Psoas muscle (tissue), 8 donors: ENCODE results near the gene STRBP. TPM values are rescaled to one million over a fixed set of nuclear protein-coding genes. Genes with fewer than 3 reads are reported as not detected.

ENCODE experiments used
- ATAC-seq, 4 donors: fragments of 200-7000 bp; cut with Tn5 transposase; one replicate each; pipeline ENCODE4 v1.9.1; 2020; ENCODE audit warnings: moderate library complexity in 3 of 4, mild to moderate bottlenecking in 2 of 4
- DNase-seq, 2 donors: peaks; one replicate each; pipeline ENCODE4 v3.0.0-alpha.2; 2020
- H3K27ac ChIP-seq: fragments of 200-600 bp; one replicate; pipeline ENCODE4 v1.8.0; 2022
- H3K27me3 ChIP-seq, 3 donors: fragments of 200-600 bp in 1 of 3; one replicate each; pipeline versions ENCODE4 v1.6.1 to v1.8.0; 2013 to 2022; ENCODE audit warnings: low read length in 2 of 3, mild to moderate bottlenecking in 2 of 3, moderate library complexity in 1 of 3; ENCODE audit not compliant: insufficient read depth in 3 of 3
- H3K36me3 ChIP-seq, 2 donors: fragments of 200-600 bp in 1 of 2; one replicate each; pipeline versions ENCODE4 v1.6.1 to v1.8.0; 2013 to 2022; ENCODE audit warnings: low read depth in 1 of 2, mild to moderate bottlenecking in 1 of 2, moderate library complexity in 1 of 2; ENCODE audit not compliant: insufficient read depth in 1 of 2
- H3K4me1 ChIP-seq: fragments of 200-600 bp; one replicate; pipeline ENCODE4 v1.8.0; 2022
- H3K4me3 ChIP-seq: fragments of 200-600 bp; one replicate; pipeline ENCODE4 v1.8.0; 2022; ENCODE audit warnings: mild to moderate bottlenecking
- H3K9me3 ChIP-seq: fragments of 200-600 bp; one replicate; pipeline ENCODE4 v1.8.0; 2022
- WGBS, 3 donors: extraction: QIAGEN DNeasy Blood & Tissue Kit; methylation state at CpG; one replicate each; pipeline versions ENCODE4 v1.1.6 to v1.1.7; 2013; 5-methylcytosine and 5-hydroxymethylcytosine counted together
- intact Hi-C, 2 donors: fragments of 100-400 bp; cut with DNase I; formaldehyde crosslinking; loops; one replicate each; pipeline versions ENCODE4 v1.11.0 to v1.14.2; 2022
- polyA plus RNA-seq, 3 donors: library from polyadenylated mRNA; stranded (reverse); fragments of 200-250 nt; gene quantifications; one replicate each; pipeline ENCODE4 v1.2.3, GENCODE V29; 2013
- total RNA-seq, 4 donors: library from RNA; stranded (reverse); fragmentation: NEBNext Ultra II Directional in 2 of 4; extraction: Animal tissue kit (Norgen Biotek cat#: 25700) in 2 of 4; gene quantifications; one replicate each; pipeline versions ENCODE4 v1.2.1 to v1.2.4, GENCODE V29; 2021 to 2023
- TF ChIP-seq, protein P1 (sequence below): fragments of 200-600 bp; IDR thresholded peaks from one replicate; pipeline ENCODE4 v1.8.0; 2022; ENCODE audit warnings: antibody characterized with exemption
- donor health status: healthy with polysubstance abuse.
- donor health status: DM: no; HTN: no; CAD: no; lungs with moderate emphysema.
- donor health status: Bipolar disorder and iron deficiency.
- donor health status: healthy.
- donor health status: DM: yes; HTN: yes; CAD: no.
- donor health status: DM: no; HTN: no; CAD: no.
- donor health status: DM: no; HTN: no; CAD: no.
- donor health status: DM: yes; HTN: yes; CAD: no.

Gene STRBP
- total and polyA plus RNA-seq, 7 donors: 3.8 to 8.5 (median 6.2) TPM

DNA sequence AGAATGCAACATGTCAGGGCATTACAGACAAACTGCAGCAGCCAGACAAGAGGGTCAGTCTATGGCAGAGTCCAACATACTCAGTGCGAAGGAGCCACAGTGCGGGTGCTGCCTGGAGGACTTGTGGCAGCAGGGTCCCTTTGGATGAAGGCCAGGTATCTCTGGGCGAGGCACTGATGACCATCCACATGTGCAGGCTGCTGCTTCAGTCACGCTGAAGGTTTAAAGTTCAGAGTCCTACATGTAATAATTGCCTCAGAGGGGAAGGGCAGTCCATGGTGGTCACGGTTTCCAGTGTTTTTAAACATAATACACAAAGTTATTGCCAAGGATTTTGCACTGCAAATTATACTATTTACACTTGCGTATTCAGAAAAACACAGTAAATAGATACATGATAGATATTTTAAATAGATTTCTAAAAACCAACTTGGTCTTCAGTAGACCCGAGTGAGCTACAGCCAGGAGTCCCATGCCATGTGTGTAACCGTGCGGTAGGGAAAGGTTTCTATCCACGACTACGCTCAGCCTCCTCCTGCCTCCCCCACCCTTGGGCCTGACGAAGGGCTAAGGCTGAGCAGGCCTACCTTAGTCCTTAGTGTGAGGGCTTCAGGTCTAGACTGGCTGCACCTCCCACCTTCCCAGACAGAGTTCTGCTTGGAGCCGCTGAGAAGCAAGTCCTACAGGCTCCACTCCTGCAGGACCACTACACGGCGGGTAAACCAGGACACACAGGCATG lies 158.7 kb downstream of the STRBP start:
- Histone ChIP-seq H3K4me1 (peaks cover 7% of the 10 kb centered on the region), H3K9me3 (no peaks in the 10 kb centered on the region), H3K27ac (no peak overlapping the region), H3K4me3 (no peak overlapping the region), H3K36me3 (peaks cover 0 to 36% of the 10 kb centered on the region in 2 donors), H3K27me3 (no peaks in the 10 kb centered on the region)
- TF ChIP-seq, protein P1, sequence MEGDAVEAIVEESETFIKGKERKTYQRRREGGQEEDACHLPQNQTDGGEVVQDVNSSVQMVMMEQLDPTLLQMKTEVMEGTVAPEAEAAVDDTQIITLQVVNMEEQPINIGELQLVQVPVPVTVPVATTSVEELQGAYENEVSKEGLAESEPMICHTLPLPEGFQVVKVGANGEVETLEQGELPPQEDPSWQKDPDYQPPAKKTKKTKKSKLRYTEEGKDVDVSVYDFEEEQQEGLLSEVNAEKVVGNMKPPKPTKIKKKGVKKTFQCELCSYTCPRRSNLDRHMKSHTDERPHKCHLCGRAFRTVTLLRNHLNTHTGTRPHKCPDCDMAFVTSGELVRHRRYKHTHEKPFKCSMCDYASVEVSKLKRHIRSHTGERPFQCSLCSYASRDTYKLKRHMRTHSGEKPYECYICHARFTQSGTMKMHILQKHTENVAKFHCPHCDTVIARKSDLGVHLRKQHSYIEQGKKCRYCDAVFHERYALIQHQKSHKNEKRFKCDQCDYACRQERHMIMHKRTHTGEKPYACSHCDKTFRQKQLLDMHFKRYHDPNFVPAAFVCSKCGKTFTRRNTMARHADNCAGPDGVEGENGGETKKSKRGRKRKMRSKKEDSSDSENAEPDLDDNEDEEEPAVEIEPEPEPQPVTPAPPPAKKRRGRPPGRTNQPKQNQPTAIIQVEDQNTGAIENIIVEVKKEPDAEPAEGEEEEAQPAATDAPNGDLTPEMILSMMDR: no peak
- 85 to 90% (median 86%) methylated on average over 15 of the region's 15 CpGs for WGBS, 3 donors
- intact Hi-C loops: loop anchor here in 1 of 2 donors (5.0 kb wide), 1 partner anchor 243 kb away; no protein-coding TSS in a partner anchor
- DNase-seq (no peak), ATAC-seq (no peak)

DNA sequence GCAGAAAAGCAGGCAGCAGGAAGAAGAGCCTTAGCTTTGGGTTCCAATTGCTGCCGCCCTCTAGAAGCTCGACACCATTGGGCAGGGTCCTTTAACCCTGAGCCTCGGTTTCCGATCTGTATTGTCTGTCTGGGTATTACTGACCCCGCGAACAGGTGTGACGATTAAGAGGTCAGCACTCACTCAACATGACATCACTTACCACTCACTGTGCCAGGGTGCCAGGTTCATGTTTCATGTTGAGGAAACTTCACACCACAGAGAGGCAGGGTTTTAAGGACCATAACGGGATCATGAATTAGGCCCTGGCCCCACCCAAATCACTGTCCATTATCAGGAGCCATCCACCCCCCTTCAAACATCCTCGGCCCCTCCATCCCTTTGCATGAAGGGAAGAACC lies 159.4 kb downstream of the STRBP start:
- ATAC-seq: peak in 2 of 4 donors; percentile 33 to 50
- H3K27ac ChIP-seq: no peak overlapping the region

DNA sequence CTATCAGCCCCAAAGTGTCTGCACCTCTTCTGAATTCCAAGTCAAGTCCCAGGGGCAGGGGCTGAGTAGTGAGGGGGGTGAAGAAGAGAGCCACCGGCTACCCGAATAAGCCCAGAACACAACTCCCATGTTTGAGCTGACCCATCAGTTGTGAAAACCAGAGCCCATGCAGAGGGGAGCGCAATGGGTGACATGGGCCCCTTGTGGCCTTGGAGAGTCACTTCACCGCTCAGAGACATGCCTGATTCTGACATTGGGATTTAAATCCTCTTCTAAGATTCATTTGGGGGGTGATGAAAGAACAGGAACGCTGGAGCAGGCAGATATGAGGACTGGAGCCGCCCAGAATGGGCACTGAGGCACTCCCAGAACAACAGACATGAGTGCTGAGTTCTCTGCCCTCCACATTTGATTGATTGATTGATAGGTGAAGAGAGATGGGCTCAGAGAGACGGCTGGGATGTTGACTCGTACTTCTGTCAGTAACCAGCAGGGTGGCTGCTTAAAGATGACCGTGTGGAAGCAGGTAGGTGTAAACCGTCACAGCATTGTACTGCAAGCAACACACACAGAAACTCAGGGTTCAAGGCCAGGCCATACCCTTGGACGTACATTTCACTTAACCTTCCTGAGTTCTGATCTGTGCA lies 160.6 kb downstream of the STRBP start:
- WGBS, 3 donors: 78 to 90% (median 87%) methylated on average over 11 of the region's 11 CpGs
- no peak overlapping the region for H3K4me3 ChIP-seq
- intact Hi-C loops: loop anchor here in 1 of 2 donors (5.0 kb wide), 1 partner anchor 245 kb away; no protein-coding TSS in a partner anchor
- H3K9me3 ChIP-seq: no peaks in the 10 kb centered on the region
- H3K4me1 ChIP-seq: peaks cover 7% of the 10 kb centered on the region
- TF ChIP-seq, protein P1: no peak
- no peak overlapping the region for H3K27ac ChIP-seq
- ATAC-seq (no peak), DNase-seq (no peak)
- no peaks in the 10 kb centered on the region for H3K27me3 ChIP-seq
- peaks cover 0 to 53% of the 10 kb centered on the region in 2 donors for H3K36me3 ChIP-seq

More for the DNA sequence above, 159.4 kb downstream of the STRBP start:
- Histone ChIP-seq H3K4me1 (peaks cover 7% of the 10 kb centered on the region), H3K9me3 (no peaks in the 10 kb centered on the region), H3K27me3 (no peaks in the 10 kb centered on the region), H3K4me3 (no peak overlapping the region), H3K36me3 (peaks cover 0 to 43% of the 10 kb centered on the region in 2 donors)
- no peak for DNase-seq
- intact Hi-C loops: loop anchor here in 1 of 2 donors (5.0 kb wide), 1 partner anchor 243 kb away; no protein-coding TSS in a partner anchor
- WGBS, 3 donors: 53 to 68% (median 55%) methylated on average over 9 of the region's 9 CpGs
- TF ChIP-seq, protein P1: no peak

DNA sequence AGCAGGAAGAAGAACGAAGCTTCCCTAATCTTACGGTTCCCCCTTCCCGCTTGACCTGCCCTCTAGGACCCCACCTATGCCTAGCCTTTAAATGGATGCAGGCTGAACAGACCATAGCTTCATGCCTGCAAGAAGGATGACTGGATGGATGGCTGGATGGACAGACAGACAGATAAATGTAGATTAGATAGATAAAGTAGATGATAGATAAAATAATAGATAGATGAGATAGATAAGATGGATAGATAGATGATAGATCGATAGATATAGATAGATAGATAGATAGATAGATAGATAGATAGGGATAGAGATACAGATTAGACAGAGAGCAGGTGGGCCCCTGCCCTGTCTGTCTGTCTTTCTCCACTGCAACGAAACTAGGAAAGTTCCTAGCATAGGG lies 162.9 kb downstream of the STRBP start:
- TF ChIP-seq, protein P1: no peak
- no peak for DNase-seq
- Histone ChIP-seq H3K36me3 (peaks cover 0 to 75% of the 10 kb centered on the region in 2 donors), H3K4me3 (no peak overlapping the region), H3K4me1 (no peaks in the 10 kb centered on the region), H3K9me3 (no peaks in the 10 kb centered on the region), H3K27ac (no peak overlapping the region), H3K27me3 (no peaks in the 10 kb centered on the region)
- ATAC-seq: no peak
- 92 to 95% (median 94%) methylated on average over 5 of the region's 5 CpGs for WGBS, 3 donors
- intact Hi-C loops: loop anchor here in 1 of 2 donors (5.0 kb wide), 1 partner anchor 247 kb away; no protein-coding TSS in a partner anchor
